Suprapubic skin (tissue), 4 donors: Measurements from ENCODE around the gene CSE1L. TPM values are rescaled to one million over a fixed set of nuclear protein-coding genes. Genes with fewer than 3 reads are reported as not detected.
"Not testable (repeated sequence)": the region's sequence is repeated elsewhere in the genome, so short reads cannot be mapped to it uniquely, and the experiment has no call there.

Experiments used
- DNase-seq, 2 donors: peaks; one replicate each; pipeline ENCODE4 v3.0.0-alpha.2; 2019; ENCODE audit warnings: low spot score in 2 of 2
- H3K27ac ChIP-seq: fragments of 200-600 bp; sonication (generic); one replicate; pipeline ENCODE4 v1.5.1; 2019
- H3K27me3 ChIP-seq: fragments of 200-600 bp; sonication (generic); one replicate; pipeline ENCODE4 v1.5.1; 2019
- H3K36me3 ChIP-seq: fragments of 200-600 bp; sonication (generic); one replicate; pipeline ENCODE4 v1.5.1; 2019
- H3K4me1 ChIP-seq: fragments of 200-600 bp; sonication (generic); one replicate; pipeline ENCODE4 v1.5.1; 2019
- H3K4me3 ChIP-seq: fragments of 200-600 bp; sonication (generic); one replicate; pipeline ENCODE4 v1.5.1; 2019; ENCODE audit warnings: mild to moderate bottlenecking
- H3K9me3 ChIP-seq: fragments of 200-600 bp; sonication (generic); one replicate; pipeline ENCODE4 v1.5.1; 2019
- CTCF ChIP-seq, 2 donors: fragments of 200-600 bp in 1 of 2; fragments of 450-650 bp in 1 of 2; sonication (generic) in 1 of 2; IDR thresholded peaks; one replicate each; pipeline ENCODE4 v1.5.1; 2016 to 2019; ENCODE audit warnings: antibody characterized with exemption in 2 of 2, mild to moderate bottlenecking in 1 of 2, moderate library complexity in 1 of 2
- EP300 ChIP-seq: sonication (generic); formaldehyde crosslinking; IDR thresholded peaks from one replicate; pipeline ENCODE4 v1.6.1; 2017; ENCODE audit warnings: antibody characterized with exemption
- POLR2A ChIP-seq, 2 donors: fragments of 450-650 bp; IDR thresholded peaks; one replicate each; pipeline ENCODE4 v1.6.1; 2017; ENCODE audit warnings: antibody characterized with exemption in 2 of 2, mild to moderate bottlenecking in 2 of 2, moderate library complexity in 2 of 2
- POLR2AphosphoS5 ChIP-seq, 3 donors: sonication (generic); formaldehyde crosslinking; IDR thresholded peaks; one replicate each; pipeline ENCODE4 v1.6.1; 2017; ENCODE audit warnings: antibody characterized with exemption in 3 of 3
- WGBS: methylation state at CpG from one replicate; pipeline ENCODE4 v1.1.5; 2018; 5-methylcytosine and 5-hydroxymethylcytosine counted together
- total RNA-seq, 4 donors: library from RNA; depleted of rRNA; stranded (reverse); fragments of >200 nt; gene quantifications; one replicate each; pipeline ENCODE4 v1.1.0, GENCODE V29; 2016

CSE1L gene
- total RNA-seq, 4 donors from 2014 or later, result 38.4 to 47.0 (median 42.6) TPM

GRCh38 chr20:49009899-49010631 lies 36.0 kb upstream of the CSE1L start:
- H3K4me1 ChIP-seq, result no peaks in the 10 kb centered on the region
- no peak for TF ChIP-seq POLR2A (IDR thresholded peaks at IDR 0.05)
- no peak for TF ChIP-seq CTCF (IDR thresholded peaks at IDR 0.05)
- no peak for TF ChIP-seq POLR2AphosphoS5 (IDR thresholded peaks at IDR 0.05)
- no peak for TF ChIP-seq EP300
- H3K27me3 ChIP-seq, result no peaks in the 10 kb centered on the region
- no peak overlapping the region for H3K4me3 ChIP-seq
- no peak for DNase-seq
- no peak overlapping the region for H3K27ac ChIP-seq
- H3K36me3 ChIP-seq, result peaks cover 95% of the 10 kb centered on the region
- 96% methylated on average over 12 of the region's 12 CpGs for WGBS
- no peaks in the 10 kb centered on the region for H3K9me3 ChIP-seq

GRCh38 chr20:49024220-49024619 lies 21.9 kb upstream of the CSE1L start:
- H3K27me3 ChIP-seq, result no peaks in the 10 kb centered on the region
- WGBS, result 94% methylated on average over 5 of the region's 5 CpGs
- H3K36me3 ChIP-seq, result peaks cover 97% of the 10 kb centered on the region
- H3K4me3 ChIP-seq, result no peak overlapping the region
- no peaks in the 10 kb centered on the region for H3K4me1 ChIP-seq
- DNase-seq, result peak in 1 of 2 donors; percentile 20
- H3K9me3 ChIP-seq, result no peaks in the 10 kb centered on the region
- no peak for TF ChIP-seq CTCF (IDR thresholded peaks at IDR 0.05)
- TF ChIP-seq EP300, result no peak
- TF ChIP-seq POLR2AphosphoS5 (IDR thresholded peaks at IDR 0.05), result no peak
- TF ChIP-seq POLR2A (IDR thresholded peaks at IDR 0.05), result no peak
- H3K27ac ChIP-seq, result no peak overlapping the region

- 100% methylated on average over 2 of the region's 2 CpGs for WGBS
- H3K27me3 ChIP-seq, H3K27ac ChIP-seq, DNase-seq, H3K4me1 ChIP-seq, H3K4me3 ChIP-seq, H3K9me3 ChIP-seq: not testable (repeated sequence)
- H3K36me3 ChIP-seq, result peaks cover 79% of the 10 kb centered on the region
Measured at GRCh38 chr20:49028177-49028576, 17.9 kb upstream of the CSE1L start.

GRCh38 chr20:49028684-49029083 lies 17.4 kb upstream of the CSE1L start:
- TF ChIP-seq POLR2AphosphoS5 (IDR thresholded peaks at IDR 0.05) (no peak), POLR2A (IDR thresholded peaks at IDR 0.05) (no peak), EP300 (no peak), CTCF (IDR thresholded peaks at IDR 0.05) (no peak)
- Histone ChIP-seq H3K27ac (no peak overlapping the region), H3K9me3 (no peaks in the 10 kb centered on the region), H3K4me1 (no peaks in the 10 kb centered on the region), H3K36me3 (peaks cover 82% of the 10 kb centered on the region), H3K4me3 (no peak overlapping the region), H3K27me3 (no peaks in the 10 kb centered on the region)
- WGBS, result 72% methylated on average over 2 of the region's 2 CpGs
- peak in 1 of 2 donors; percentile 26 for DNase-seq

GRCh38 chr20:49029203-49029602 lies 16.9 kb upstream of the CSE1L start:
- H3K4me3 ChIP-seq, result no peak overlapping the region
- TF ChIP-seq EP300 (no peak), POLR2A (IDR thresholded peaks at IDR 0.05) (no peak), CTCF (IDR thresholded peaks at IDR 0.05) (no peak), POLR2AphosphoS5 (IDR thresholded peaks at IDR 0.05) (no peak)
- H3K27me3 ChIP-seq, result no peaks in the 10 kb centered on the region
- DNase-seq, result no peak
- H3K4me1 ChIP-seq, result no peaks in the 10 kb centered on the region
- WGBS, result 92% methylated on average over 1 of the region's 1 CpG
- no peaks in the 10 kb centered on the region for H3K9me3 ChIP-seq
- no peak overlapping the region for H3K27ac ChIP-seq
- H3K36me3 ChIP-seq, result peaks cover 81% of the 10 kb centered on the region
